Adrenal gland (tissue), 12 donors: ENCODE measurements around the gene USP40. TPM values are rescaled to one million over a fixed set of nuclear protein-coding genes. Genes with fewer than 3 reads are reported as not detected.

Source experiments
- DNase-seq, 7 donors: peaks; one replicate each; pipeline ENCODE4 v3.0.0-alpha.2; 2019 to 2020
- H3K27ac ChIP-seq, 5 donors: fragments of 200-600 bp; sonication (generic) in 4 of 5; 1 replicate in 3 of 5; 2 replicates in 2 of 5; pipeline versions ENCODE4 v1.5.1 to v1.8.0; 2016 to 2020; ENCODE audit warnings: mild to moderate bottlenecking in 1 of 5
- H3K27me3 ChIP-seq: fragments of 200-600 bp; 2 replicates; pipeline ENCODE4 v1.8.0; 2021
- H3K36me3 ChIP-seq, 2 donors: fragments of 200-600 bp; replicated peaks in 1 of 2; 1 replicate in 1 of 2; 2 replicates in 1 of 2; pipeline versions ENCODE4 v1.5.1 to v1.8.0; 2018 to 2022
- H3K4me1 ChIP-seq, 2 donors: fragments of 200-600 bp; replicated peaks in 1 of 2; 1 replicate in 1 of 2; 2 replicates in 1 of 2; pipeline versions ENCODE4 v1.5.1 to v1.8.0; 2018 to 2021
- H3K4me3 ChIP-seq, 4 donors: fragments of 200-600 bp; sonication (generic) in 3 of 4; one replicate each; pipeline ENCODE4 v1.5.1; 2016 to 2018
- H3K9me3 ChIP-seq, 3 donors: fragments of 200-600 bp; sonication (generic) in 1 of 3; replicated peaks in 1 of 3; 1 replicate in 2 of 3; 2 replicates in 1 of 3; pipeline versions ENCODE4 v1.5.1 to v1.8.0; 2016 to 2021
- POLR2A ChIP-seq, 2 donors: fragments of 450-650 bp; IDR thresholded peaks; one replicate each; pipeline ENCODE4 v1.6.1; 2017; ENCODE audit warnings: antibody characterized with exemption in 2 of 2, mild to moderate bottlenecking in 2 of 2, moderate library complexity in 1 of 2
- WGBS, 4 donors: extraction: QIAGEN DNeasy Blood & Tissue Kit in 2 of 4; methylation state at CpG; one replicate each; pipeline versions ENCODE4 v1.1.5 to v1.1.7; 2013 to 2017; 5-methylcytosine and 5-hydroxymethylcytosine counted together
- intact Hi-C, 2 donors: fragments of 100-400 bp; cut with DNase I; formaldehyde crosslinking; loops; one replicate each; pipeline versions ENCODE4 v1.14.1 to v1.15.0; 2022 to 2023
- polyA plus RNA-seq, 3 donors: library from polyadenylated mRNA; stranded (reverse); fragments of 200-250 nt in 2 of 3; fragments of 350-450 nt in 1 of 3; fragmentation: Illumina TruSeq in 1 of 3; extraction: RNeasy Lipid Tissue Mini Kit (QIAGEN cat#74804) in 1 of 3; gene quantifications; one replicate each; pipeline ENCODE4 v1.2.3, GENCODE V29; 2013 to 2014
- total RNA-seq, 9 donors: library from RNA; depleted of rRNA in 4 of 9; stranded (reverse); fragments of >200 nt in 4 of 9; fragments of 120-200 nt in 1 of 9; fragmentation: NEBNext Ultra II Directional in 1 of 9; extraction: Animal tissue kit (Norgen Biotek cat#: 25700) in 1 of 9; gene quantifications; one replicate each; pipeline versions ENCODE4 v1.1.0 to v1.2.4, GENCODE V29; 2013 to 2023
- TF ChIP-seq, protein P1 (sequence below), 6 experiments: fragments of 450-650 bp in 4 of 6; fragments of 200-600 bp in 2 of 6; sonication (generic) in 1 of 6; IDR thresholded peaks; 1 replicate in 5 of 6; 2 replicates in 1 of 6; pipeline versions ENCODE4 v1.5.1 to v1.8.0; 2016 to 2021; ENCODE audit warnings: antibody characterized with exemption in 6 of 6, mild to moderate bottlenecking in 2 of 6, moderate library complexity in 1 of 6
- donor health status: healthy with polysubstance abuse.
- donor health status: Bipolar disorder and iron deficiency.
- donor health status: DM: yes; HTN: yes; CAD: no.
- donor health status: DM: no; HTN: no; CAD: no.
- donor health status: DM: no; HTN: no; CAD: no.
- donor health status: DM: yes; HTN: yes; CAD: no.

Gene USP40
- total and polyA plus RNA-seq, 12 donors: 25.1 to 98.7 (median 46.3) TPM

DNA sequence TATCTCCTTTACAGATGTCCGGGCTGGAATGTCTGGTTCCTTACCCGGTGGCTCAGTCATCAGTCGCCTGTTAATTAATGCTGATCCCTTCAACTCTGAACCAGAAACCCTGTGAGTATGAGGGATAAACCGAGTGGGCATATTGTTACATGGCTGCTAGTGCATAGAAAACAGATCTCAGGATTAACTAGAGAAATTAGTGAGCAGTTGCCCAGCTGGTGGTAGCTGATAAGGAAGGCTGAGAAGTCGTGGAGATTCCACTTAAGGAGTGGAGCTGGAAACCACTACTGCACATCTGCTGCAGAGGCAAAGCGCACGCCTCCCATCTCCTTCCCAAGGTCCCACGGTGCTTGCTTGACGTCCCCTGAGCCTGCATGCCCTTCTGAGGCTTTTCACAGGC, 114.6 kb downstream of the USP40 start:
- H3K4me3 ChIP-seq: no peak overlapping the region
- H3K36me3 ChIP-seq: peaks cover 0 to 67% of the 10 kb centered on the region in 2 donors
- intact Hi-C loops: no loop called here

DNA sequence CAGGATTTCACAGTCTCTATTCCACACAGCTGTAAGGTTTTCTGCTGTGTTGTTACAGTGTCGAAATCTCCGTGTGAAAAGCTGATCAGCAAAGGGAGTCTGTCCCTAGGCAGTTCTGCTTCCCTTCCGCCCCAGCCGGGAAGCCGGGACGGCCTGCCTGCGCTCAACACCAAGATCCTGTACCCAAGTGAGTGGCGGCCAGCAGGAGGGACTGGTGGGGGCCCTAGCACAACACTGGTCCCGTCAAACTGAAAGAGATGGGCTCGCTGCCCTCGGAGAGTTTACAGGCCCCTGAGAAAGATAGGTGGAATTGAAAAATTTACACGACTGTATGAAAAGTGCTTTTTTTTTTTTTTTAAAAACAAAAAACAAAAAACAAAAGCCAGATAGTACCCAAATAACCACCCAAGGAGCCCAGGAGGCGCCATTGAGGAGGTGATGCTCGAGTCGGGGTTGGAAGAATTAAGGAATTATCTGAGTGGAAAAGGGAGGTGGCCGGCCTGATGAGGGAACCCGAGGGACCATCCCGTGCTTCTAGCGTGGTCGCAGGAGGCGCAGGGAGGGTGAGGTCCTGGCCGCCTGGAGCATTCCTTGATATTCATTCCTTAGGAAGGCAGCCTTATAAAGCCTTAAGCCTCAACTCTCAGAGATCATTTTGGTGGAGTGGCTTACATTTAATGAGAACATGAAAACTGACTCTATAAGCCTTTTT, 115.6 kb downstream of the USP40 start:
- 91 to 95% (median 94%) methylated on average over 22 of the region's 22 CpGs for WGBS, 4 donors
- H3K27ac ChIP-seq: no peak overlapping the region
- TF ChIP-seq POLR2A (IDR thresholded peaks at IDR 0.05): no peak
- TF ChIP-seq, protein P1, sequence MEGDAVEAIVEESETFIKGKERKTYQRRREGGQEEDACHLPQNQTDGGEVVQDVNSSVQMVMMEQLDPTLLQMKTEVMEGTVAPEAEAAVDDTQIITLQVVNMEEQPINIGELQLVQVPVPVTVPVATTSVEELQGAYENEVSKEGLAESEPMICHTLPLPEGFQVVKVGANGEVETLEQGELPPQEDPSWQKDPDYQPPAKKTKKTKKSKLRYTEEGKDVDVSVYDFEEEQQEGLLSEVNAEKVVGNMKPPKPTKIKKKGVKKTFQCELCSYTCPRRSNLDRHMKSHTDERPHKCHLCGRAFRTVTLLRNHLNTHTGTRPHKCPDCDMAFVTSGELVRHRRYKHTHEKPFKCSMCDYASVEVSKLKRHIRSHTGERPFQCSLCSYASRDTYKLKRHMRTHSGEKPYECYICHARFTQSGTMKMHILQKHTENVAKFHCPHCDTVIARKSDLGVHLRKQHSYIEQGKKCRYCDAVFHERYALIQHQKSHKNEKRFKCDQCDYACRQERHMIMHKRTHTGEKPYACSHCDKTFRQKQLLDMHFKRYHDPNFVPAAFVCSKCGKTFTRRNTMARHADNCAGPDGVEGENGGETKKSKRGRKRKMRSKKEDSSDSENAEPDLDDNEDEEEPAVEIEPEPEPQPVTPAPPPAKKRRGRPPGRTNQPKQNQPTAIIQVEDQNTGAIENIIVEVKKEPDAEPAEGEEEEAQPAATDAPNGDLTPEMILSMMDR (IDR thresholded peaks at IDR 0.05): no peak
- no peak overlapping the region for H3K4me3 ChIP-seq
- intact Hi-C loops: no loop called here
- no peaks in the 10 kb centered on the region for H3K9me3 ChIP-seq
- H3K36me3 ChIP-seq: peaks cover 0 to 70% of the 10 kb centered on the region in 2 donors
- DNase-seq: no peak
- H3K4me1 ChIP-seq: no peaks in the 10 kb centered on the region
- H3K27me3 ChIP-seq: no peaks in the 10 kb centered on the region

More for the DNA sequence above, 114.6 kb downstream of the USP40 start:
- TF ChIP-seq POLR2A (IDR thresholded peaks at IDR 0.05): no peak
- TF ChIP-seq, protein P1 (IDR thresholded peaks at IDR 0.05): no peak
- no peak for DNase-seq
- Histone ChIP-seq H3K27ac (no peak overlapping the region), H3K9me3 (no peaks in the 10 kb centered on the region), H3K4me1 (no peaks in the 10 kb centered on the region), H3K27me3 (no peaks in the 10 kb centered on the region)
- 89 to 92% (median 91%) methylated on average over 9 of the region's 9 CpGs for WGBS, 4 donors

DNA sequence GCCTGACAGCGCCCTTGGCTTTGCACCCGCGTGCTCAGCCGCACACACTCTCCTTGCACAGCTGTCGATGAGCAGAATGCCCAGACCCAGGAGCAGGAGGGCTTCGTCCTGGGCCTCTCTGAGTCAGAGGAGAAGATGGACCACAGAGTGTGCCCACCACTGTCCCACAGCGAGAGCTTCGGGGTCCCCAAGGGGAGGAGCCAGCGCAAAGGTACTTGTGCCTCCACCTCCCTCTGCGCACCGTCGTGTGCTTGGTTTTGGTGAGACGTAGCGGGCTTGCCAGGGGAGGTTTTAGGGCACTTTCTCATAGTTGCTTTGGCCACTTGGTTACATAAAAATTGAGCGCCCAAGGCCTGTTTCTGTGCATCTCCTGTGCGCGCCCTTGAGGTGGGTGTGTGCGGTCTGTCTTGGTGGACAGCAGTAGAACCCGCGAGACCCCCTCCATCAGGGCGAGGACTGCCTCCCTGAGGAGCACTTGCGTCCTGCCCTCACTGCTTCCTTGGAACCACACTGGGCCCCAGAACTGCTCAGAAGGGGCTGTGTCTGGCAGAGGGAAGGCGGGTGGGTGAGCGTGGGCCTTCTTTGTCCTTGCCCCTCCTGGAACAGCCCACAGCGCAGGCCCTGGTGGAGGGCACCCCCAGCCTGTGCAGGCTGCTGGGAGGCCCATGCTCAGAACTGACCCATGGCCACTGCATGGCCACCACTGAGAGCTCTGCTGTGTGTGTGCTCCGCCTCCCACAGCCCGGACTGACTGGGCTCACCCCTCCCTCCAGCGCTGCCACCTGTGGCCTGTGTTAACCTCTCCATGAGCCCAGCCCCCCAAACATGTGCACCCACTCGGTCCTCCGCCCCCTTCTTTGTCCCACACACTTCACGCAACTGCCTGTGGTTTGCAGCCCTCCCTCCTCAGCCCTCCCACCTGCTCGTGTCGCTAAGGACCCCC, 116.4 kb downstream of the USP40 start:
- Histone ChIP-seq H3K9me3 (no peaks in the 10 kb centered on the region), H3K4me1 (no peaks in the 10 kb centered on the region), H3K4me3 (no peak overlapping the region), H3K36me3 (peaks cover 0 to 65% of the 10 kb centered on the region in 2 donors), H3K27ac (no peak overlapping the region), H3K27me3 (no peaks in the 10 kb centered on the region)
- 91 to 94% (median 94%) methylated on average over 9 to 33 of the region's 33 CpGs for WGBS, 4 donors
- DNase-seq: no peak
- intact Hi-C loops: loop anchor here (10.0 kb wide), 1 partner anchor 265 kb away; the partner anchor contains the start of genes UGT1A4 (in 2 of the 2) and UGT1A5 (in 2 of the 2)
- no peak for TF ChIP-seq POLR2A (IDR thresholded peaks at IDR 0.05)
- TF ChIP-seq, protein P1 (IDR thresholded peaks at IDR 0.05): no peak
